Germinal center (tissue), 1 donor: ENCODE measurements around the gene HK1.

Experiments
- DNase-seq: peaks from one replicate; pipeline ENCODE4 v3.0.0; 2012; ENCODE audit warnings: mixed read lengths, low spot score

HK1 gene

GRCh38 chr10:69451209-69451783, 173.0 kb downstream of the HK1 start, which contains the start of gene TSPAN15:
TSPAN15 (plus strand) TSS chr10:69451465; CDS start chr10:69451595, 130 bp downstream.
- DNase-seq: peak; percentile 85
